Suprapubic skin (tissue), 3 donors: ENCODE data around the gene TOX3.

ENCODE experiments used
- CTCF ChIP-seq, 2 donors: fragments of 200-600 bp in 1 of 2; fragments of 450-650 bp in 1 of 2; sonication (generic) in 1 of 2; IDR thresholded peaks; one replicate each; pipeline ENCODE4 v1.5.1; 2016 to 2019; ENCODE audit warnings: antibody characterized with exemption in 2 of 2, mild to moderate bottlenecking in 1 of 2, moderate library complexity in 1 of 2
- EP300 ChIP-seq: sonication (generic); formaldehyde crosslinking; IDR thresholded peaks from one replicate; pipeline ENCODE4 v1.6.1; 2017; ENCODE audit warnings: antibody characterized with exemption
- POLR2A ChIP-seq, 2 donors: fragments of 450-650 bp; IDR thresholded peaks; one replicate each; pipeline ENCODE4 v1.6.1; 2017; ENCODE audit warnings: antibody characterized with exemption in 2 of 2, mild to moderate bottlenecking in 2 of 2, moderate library complexity in 2 of 2

- no peak for TF ChIP-seq POLR2A (IDR thresholded peaks at IDR 0.05)
- TF ChIP-seq EP300 = no peak
- TF ChIP-seq CTCF (IDR thresholded peaks at IDR 0.05) = no peak
Observed at GRCh38 chr16:52487849-52488457, 59.0 kb downstream of the TOX3 start.
